ENCODE results near the gene FADS6.

Gene FADS6, protein sequence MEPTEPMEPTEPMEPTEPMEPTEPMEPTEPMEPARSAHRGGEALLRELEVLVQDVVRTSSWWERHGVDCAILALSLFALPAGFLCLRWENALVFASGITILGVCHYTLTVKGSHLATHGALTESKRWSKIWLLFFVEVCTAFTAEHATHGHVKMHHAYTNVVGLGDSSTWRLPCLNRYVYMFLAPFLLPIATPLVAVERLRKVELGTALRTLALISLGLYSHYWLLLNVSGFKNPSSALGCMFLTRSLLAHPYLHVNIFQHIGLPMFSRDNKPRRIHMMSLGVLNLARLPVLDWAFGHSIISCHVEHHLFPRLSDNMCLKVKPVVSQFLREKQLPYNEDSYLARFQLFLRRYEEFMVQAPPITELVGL

DNA sequence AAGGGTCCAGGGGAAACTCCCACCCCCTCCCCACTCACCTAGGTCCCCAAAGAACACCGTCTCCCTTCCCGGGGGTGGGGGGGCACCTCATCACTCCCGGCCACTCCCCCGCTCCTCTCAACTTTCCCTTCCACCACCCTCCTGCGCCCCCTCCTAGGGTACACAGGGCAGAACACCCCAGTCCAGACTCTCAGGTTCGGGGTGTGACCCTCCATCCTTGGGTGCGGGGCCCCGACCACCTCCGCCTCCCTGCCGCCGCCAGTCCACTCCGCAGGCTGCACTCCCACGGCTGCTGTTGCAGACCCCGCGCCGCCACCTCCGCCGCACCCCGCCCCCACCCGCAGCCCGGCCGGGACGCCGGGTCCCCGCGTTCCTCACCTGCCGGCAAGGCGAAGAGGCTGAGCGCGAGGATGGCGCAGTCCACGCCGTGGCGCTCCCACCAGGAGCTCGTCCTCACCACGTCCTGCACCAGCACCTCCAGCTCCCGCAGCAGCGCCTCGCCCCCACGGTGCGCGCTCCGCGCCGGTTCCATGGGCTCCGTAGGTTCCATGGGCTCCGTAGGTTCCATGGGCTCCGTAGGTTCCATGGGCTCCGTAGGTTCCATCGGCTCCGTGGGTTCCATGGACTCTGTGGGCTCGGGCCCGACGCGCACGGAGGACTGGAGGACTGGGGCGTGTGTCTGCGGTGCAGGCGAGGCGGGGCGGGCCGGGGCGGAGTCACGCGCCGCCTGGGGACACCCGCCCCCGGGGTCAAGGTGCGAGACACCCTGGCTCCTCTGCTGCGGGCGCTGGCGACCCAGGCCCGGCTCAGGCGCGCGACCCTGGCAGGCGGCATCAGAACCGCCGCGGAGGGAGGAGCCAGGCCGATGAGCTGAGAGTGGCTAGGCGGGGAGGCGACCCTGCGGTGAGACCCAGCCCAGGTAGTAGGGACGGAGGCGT lies at the start of gene FADS6:
Gene FADS6, minus strand, starts transcription at position 660 of the 938 bp plus-strand sequence. Its CDS starts 38 bp downstream, at position 622.
- DNase-seq: no peak

GRCh38 chr17:74941128-74941725 lies 47.8 kb upstream of the FADS6 start:
- no peak for DNase-seq

GRCh38 chr17:74939534-74939933 lies 46.1 kb upstream of the FADS6 start:
- DNase-seq: no peak

DNA sequence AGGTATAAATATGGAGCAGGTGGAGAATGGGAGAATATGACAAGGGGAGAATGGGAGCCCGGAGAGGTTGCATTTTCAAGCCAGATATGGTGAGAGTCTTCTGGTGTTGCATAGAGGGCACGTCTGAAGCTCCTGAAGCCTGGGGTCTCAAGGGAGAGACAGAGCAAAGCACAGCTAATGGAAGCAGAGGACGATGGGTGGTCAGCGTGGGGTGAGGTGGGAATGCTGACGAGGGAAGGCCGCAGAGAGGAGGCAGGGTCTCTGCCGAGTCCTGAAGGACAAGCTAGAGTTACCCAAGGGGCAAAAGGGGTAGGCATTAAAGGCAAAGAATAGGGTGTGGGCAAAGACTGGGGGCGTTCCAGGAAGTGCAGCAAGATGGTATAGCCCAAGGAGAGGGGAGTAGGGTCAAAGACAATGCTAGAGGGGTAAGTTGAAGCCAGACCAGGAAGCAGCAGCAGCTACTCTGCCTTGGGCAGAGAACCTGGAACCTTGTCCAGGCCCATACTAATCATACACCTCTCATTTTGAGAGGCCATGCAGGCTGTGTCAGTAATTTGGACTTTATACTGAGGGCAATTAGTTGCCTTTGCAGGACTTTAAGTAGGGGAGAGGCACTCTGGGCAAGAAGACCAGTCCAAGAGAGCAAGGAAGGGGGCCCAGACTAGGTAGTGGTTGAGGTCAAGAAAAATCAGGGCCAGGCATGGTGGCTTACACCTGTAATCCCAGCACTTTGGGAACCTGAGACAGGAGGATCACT lies 44.9 kb upstream of the FADS6 start:
- no peak for DNase-seq

GRCh38 chr17:74937064-74938051 lies 43.9 kb upstream of the FADS6 start:
- no peak for DNase-seq

DNA sequence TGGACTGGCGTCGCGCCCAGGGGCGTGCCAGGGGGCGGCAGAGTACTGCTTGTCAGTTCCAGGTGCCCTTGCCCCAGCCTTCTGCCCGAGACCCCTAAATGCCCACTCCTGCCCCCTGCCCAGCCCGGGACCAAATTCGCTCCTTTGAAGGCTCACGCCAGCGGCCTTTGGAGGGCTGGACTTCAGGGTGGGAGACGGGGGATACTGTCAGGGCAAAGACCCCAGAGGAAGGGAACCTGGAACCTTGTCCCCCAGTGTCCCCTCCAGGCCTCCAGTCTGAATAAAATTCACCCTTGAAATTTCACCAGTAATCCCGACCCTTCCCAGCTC lies 43.0 kb upstream of the FADS6 start:
- no peak for DNase-seq

GRCh38 chr17:74935585-74936469 lies 42.4 kb upstream of the FADS6 start, which contains the start of gene OTOP3:
Gene OTOP3, plus strand, starts transcription at chr17:74935898. Its CDS starts 24 bp downstream, at chr17:74935922.
- DNase-seq: no peak

GRCh38 chr17:74935048-74935447 lies 41.6 kb upstream of the FADS6 start:
- DNase-seq: no peak

- no peak for DNase-seq
These were observed 37.2 kb upstream of the FADS6 start for GRCh38 chr17:74930535-74931036.

GRCh38 chr17:74928786-74929185 lies 35.4 kb upstream of the FADS6 start:
- DNase-seq: no peak

- no peak for DNase-seq
These were observed 31.8 kb upstream of the FADS6 start for GRCh38 chr17:74925242-74925641.

DNA sequence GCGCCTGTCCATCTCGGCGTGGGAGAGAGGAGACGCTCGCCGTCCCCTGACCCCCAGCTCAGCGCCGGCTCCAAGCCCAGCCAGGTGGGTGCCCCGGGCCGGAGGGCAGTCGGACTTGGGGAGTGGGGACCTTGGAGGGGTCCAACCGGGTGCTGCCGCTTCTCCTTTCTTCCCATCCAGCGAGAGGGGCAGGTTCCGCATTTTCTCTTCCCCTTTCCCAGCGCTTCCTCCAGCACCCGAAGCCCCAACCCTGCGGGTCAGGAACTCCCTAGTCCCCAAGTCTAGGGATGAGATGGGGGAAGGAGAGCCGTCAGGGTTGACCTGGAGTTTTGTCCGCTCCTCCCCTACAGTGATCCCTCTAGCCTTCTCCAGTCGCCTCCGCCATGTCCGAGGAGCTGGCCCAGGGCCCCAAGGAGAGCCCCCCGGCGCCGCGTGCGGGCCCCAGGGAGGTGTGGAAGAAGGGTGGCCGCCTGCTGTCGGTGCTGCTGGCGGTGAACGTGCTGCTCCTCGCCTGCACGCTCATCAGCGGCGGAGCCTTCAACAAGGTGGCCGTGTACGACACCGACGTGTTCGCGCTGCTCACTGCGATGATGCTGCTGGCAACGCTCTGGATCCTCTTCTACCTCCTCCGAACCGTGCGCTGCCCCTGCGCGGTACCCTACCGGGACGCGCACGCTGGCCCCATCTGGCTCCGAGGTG lies 31.0 kb upstream of the FADS6 start, which contains the start of gene OTOP2:
Gene OTOP2, plus strand, starts transcription at position 24 of the 699 bp plus-strand sequence. Its CDS starts 360 bp downstream, at position 384.
- DNase-seq: no peak

DNA sequence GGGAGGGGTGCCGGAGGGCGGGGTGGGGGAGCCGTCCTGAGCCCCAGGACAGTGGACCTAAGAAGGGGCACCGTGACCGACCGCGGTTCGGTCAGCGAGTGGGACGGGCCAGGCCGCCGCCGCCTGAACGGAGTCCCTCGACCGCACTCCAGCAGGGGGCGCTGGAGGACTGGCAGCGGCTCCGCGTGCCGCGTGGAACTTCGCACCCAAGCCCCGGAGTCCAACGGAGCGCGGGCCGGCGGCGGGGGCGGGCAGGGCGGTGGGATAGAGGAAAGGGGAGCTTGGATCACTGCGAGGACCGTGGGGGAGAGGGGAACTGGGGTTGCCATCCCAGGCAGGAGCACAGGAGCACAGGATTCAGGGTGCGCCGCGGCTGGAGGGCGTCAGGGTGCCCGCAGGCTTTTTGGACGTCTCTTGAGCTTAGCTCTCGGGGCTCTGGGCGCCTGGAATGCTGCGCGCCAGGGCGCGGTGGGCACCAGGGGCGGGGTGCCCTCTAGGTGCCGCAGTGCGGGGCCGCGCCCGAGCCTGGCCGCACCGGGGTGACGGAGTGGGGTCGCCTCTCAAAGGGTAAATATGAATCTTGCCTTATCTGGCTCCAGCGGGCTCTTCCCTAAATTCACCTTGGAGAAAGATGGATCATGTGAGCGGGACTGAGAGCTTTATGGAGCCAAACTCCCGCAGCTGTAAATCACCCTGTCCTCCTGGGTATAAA lies 30.3 kb upstream of the FADS6 start:
- DNase-seq: no peak

- DNase-seq: no peak
These were observed 29.5 kb upstream of the FADS6 start, which contains the start of gene USH1G for GRCh38 chr17:74922694-74923537. Gene USH1G, minus strand, starts transcription at chr17:74923255. Its CDS starts 182 bp downstream, at chr17:74923073.

- no peak for DNase-seq
These were observed 28.7 kb upstream of the FADS6 start for GRCh38 chr17:74922172-74922571.

DNA sequence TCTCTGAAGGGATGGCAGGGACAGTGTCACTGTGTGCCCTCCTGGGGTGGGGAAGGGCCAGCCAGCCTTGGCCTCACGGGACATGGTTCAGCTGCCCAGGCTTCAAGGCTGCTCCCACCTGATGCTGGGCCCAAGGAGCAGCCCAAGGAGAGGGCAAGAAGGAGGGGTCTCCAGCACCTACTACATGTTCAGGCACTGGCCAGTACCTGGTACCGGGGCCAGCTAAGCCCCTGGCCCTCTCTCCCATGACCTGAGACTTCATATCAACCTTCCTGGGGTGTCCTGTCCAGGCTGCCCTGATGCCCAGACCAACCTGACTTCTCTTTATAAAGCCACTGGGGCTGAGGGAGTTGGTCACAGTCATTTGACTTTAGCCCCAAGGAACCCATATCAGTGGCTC lies 28.3 kb upstream of the FADS6 start:
- DNase-seq: no peak

GRCh38 chr17:74921026-74921681 lies 27.7 kb upstream of the FADS6 start:
- no peak for DNase-seq

Data from GF-D8 (cell line).